Fibroblast of lung (primary cell): Measurements from ENCODE around the gene GALNT2. TPM values are rescaled to one million over a fixed set of nuclear protein-coding genes. Genes with fewer than 3 reads are reported as not detected.

Experiments used
- DNase-seq, 2 donors: peaks; one replicate each; pipeline versions ENCODE4 v3.0.0 to v3.0.0-alpha.2; 2010; ENCODE audit warnings: low read depth in 2 of 2
- H2AFZ ChIP-seq: 2 replicates; pipeline ENCODE4 v1.5.1; 2012; ENCODE audit warnings: low read length, control low read depth, inconsistent platforms
- H3K27ac ChIP-seq: 2 replicates; pipeline ENCODE4 v1.5.1; 2011; ENCODE audit warnings: low read length, control low read depth; ENCODE audit not compliant: insufficient read depth
- H3K27me3 ChIP-seq: 2 replicates; pipeline ENCODE4 v1.5.1; 2011; ENCODE audit warnings: mild to moderate bottlenecking, low read length; ENCODE audit not compliant: control insufficient read depth, insufficient read depth
- H3K36me3 ChIP-seq: 2 replicates; pipeline ENCODE4 v1.5.1; 2011; ENCODE audit warnings: low read length; ENCODE audit not compliant: control insufficient read depth, insufficient read depth
- H3K4me1 ChIP-seq: 2 replicates; pipeline ENCODE4 v1.5.1; 2011; ENCODE audit warnings: low read length; ENCODE audit not compliant: control insufficient read depth, insufficient read depth; ENCODE audit errors: extremely low read depth
- H3K4me2 ChIP-seq: 2 replicates; pipeline ENCODE4 v1.5.1; 2011; ENCODE audit warnings: low read length, control low read depth; ENCODE audit not compliant: insufficient read depth; ENCODE audit errors: extremely low read depth
- H3K4me3 ChIP-seq, 4 experiments: fragments of 200-600 bp in 1 of 4; sonication (generic) in 1 of 4; replicated peaks in 1 of 4; 2 replicates each; pipeline ENCODE4 v1.5.1; 2011 to 2016; ENCODE audit warnings: low read length in 4 of 4, low read depth in 3 of 4, mild to moderate bottlenecking in 3 of 4, control low read depth in 2 of 4, inconsistent platforms in 1 of 4, mixed read lengths in 1 of 4; ENCODE audit not compliant: insufficient read depth in 1 of 4; ENCODE audit errors: control extremely low read depth in 1 of 4
- H3K79me2 ChIP-seq: 2 replicates; pipeline ENCODE4 v1.5.1; 2012; ENCODE audit warnings: mild to moderate bottlenecking, low read length, inconsistent platforms; ENCODE audit not compliant: control insufficient read depth, insufficient read depth
- H3K9ac ChIP-seq: 2 replicates; pipeline ENCODE4 v1.5.1; 2011; ENCODE audit warnings: mild to moderate bottlenecking, low read length, control low read depth; ENCODE audit not compliant: insufficient read depth
- H3K9me3 ChIP-seq: 2 replicates; pipeline ENCODE4 v1.5.1; 2012; ENCODE audit warnings: low read depth, low read length; ENCODE audit not compliant: control insufficient read depth, insufficient read depth
- H4K20me1 ChIP-seq: 2 replicates; pipeline ENCODE4 v1.5.1; 2011; ENCODE audit warnings: low read length; ENCODE audit not compliant: control insufficient read depth, insufficient read depth; ENCODE audit errors: extremely low read depth
- EZH2 ChIP-seq: IDR thresholded peaks from 2 replicates; pipeline ENCODE4 v1.5.1; 2012; ENCODE audit warnings: low read length, control low read depth, mild to moderate bottlenecking; ENCODE audit errors: missing control alignments
- polyA plus RNA-seq, 2 donors: library from polyadenylated mRNA; depleted of rRNA in 1 of 2; stranded (reverse) in 1 of 2; unstranded in 1 of 2; fragments of >200 nt; gene quantifications; 2 replicates each; pipeline ENCODE4 v1.2.1, GENCODE V29; 2011 to 2012; ENCODE audit warnings: missing spikeins in 1 of 2
- total RNA-seq: library from RNA; depleted of rRNA; stranded (reverse); fragments of >200 nt; gene quantifications from 2 replicates; pipeline ENCODE4 v1.2.1, GENCODE V29; 2014
- TF ChIP-seq, protein P1 (sequence below), 2 donors: IDR thresholded peaks in 1 of 2; conservative IDR thresholded peaks in 1 of 2; 1 replicate in 1 of 2; 2 replicates in 1 of 2; pipeline ENCODE4 v1.5.1; 2011 to 2012; ENCODE audit warnings: low read length in 2 of 2, control low read depth in 1 of 2, inconsistent platforms in 1 of 2, low read depth in 1 of 2, mild to moderate bottlenecking in 1 of 2

GALNT2 gene
- total and polyA plus RNA-seq, 2 donors (not counting 1 experiment from before 2014, with no cell fraction given), result 106 to 115 TPM

DNA sequence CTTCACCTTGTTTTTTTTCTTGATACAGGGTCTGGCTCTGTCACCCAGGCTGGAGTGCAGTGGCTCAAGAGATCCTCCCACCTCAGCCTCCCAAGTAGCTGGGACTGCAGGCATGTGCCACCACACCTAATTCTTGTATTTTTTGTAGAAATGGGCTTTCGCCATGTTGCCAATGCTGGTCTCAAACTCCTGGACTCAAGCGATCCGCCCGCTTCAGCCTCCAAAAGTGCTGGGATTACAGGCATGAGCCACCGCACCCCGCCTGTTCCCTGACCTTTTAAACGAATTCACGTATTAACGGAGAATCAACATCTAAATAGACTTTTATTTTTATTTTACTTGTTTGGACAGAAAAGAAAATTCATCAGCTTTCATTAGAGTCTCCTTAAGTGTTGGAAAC, 254.3 kb downstream of the GALNT2 start:
- H3K4me1 ChIP-seq, result no peaks in the 10 kb centered on the region
- no peak for TF ChIP-seq EZH2
- TF ChIP-seq, protein P1, sequence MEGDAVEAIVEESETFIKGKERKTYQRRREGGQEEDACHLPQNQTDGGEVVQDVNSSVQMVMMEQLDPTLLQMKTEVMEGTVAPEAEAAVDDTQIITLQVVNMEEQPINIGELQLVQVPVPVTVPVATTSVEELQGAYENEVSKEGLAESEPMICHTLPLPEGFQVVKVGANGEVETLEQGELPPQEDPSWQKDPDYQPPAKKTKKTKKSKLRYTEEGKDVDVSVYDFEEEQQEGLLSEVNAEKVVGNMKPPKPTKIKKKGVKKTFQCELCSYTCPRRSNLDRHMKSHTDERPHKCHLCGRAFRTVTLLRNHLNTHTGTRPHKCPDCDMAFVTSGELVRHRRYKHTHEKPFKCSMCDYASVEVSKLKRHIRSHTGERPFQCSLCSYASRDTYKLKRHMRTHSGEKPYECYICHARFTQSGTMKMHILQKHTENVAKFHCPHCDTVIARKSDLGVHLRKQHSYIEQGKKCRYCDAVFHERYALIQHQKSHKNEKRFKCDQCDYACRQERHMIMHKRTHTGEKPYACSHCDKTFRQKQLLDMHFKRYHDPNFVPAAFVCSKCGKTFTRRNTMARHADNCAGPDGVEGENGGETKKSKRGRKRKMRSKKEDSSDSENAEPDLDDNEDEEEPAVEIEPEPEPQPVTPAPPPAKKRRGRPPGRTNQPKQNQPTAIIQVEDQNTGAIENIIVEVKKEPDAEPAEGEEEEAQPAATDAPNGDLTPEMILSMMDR (conservative IDR thresholded peaks at IDR 0.05 in 1 of 2, IDR thresholded peaks at IDR 0.05 in 1 of 2; ENCODE audit: low read depth in 1 of 2, low read length in 2 of 2), result no peak
- no peaks in the 10 kb centered on the region for H3K36me3 ChIP-seq
- no peak overlapping the region for H3K9ac ChIP-seq
- no peaks in the 10 kb centered on the region for H3K79me2 ChIP-seq
- H3K27me3 ChIP-seq, result no peaks in the 10 kb centered on the region
- H3K27ac ChIP-seq, result no peak overlapping the region
- no peaks in the 10 kb centered on the region for H4K20me1 ChIP-seq
- H3K9me3 ChIP-seq, result no peaks in the 10 kb centered on the region
- no peak overlapping the region for H3K4me3 ChIP-seq
- H3K4me2 ChIP-seq, result no peak overlapping the region
- DNase-seq, result no peak
- H2AFZ ChIP-seq, result no peak overlapping the region

DNA sequence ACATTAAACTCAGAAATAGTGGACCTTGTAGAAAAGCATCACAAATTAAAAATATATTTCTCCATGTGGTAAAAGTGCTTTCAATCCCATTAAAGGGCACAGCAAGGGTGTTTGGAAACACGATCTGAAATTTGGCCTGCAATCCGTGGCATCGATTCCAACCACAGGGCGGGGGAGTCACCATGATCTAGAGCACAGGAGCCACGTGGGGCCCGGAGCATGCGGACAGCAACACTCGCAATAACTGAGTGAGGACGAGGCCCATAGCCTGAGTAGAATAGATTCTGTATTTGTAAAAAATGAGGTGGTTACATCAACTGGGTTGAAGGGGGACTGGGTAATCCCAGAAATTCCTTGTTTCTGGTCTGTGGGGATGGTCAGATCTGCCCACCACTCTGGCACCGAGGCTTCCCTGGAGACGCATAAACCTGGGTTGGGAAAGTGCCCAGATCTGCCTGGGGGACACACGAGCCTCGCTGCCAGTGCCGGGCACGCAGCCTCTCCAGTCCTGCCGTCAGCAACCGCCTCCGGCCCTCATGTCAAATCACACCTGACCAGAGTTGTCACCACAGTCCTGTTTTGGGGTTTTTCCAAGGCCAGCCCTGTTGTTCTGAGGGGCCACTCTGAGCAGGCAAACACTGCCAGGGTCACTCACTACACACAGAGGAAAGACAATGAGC, 254.8 kb downstream of the GALNT2 start:
- Histone ChIP-seq H4K20me1 (no peaks in the 10 kb centered on the region), H3K4me2 (no peak overlapping the region), H3K79me2 (no peaks in the 10 kb centered on the region), H3K4me1 (no peaks in the 10 kb centered on the region), H3K36me3 (no peaks in the 10 kb centered on the region), H3K4me3 (no peak overlapping the region), H3K9ac (no peak overlapping the region), H3K27ac (no peak overlapping the region), H3K9me3 (no peaks in the 10 kb centered on the region), H3K27me3 (no peaks in the 10 kb centered on the region), H2AFZ (no peak overlapping the region)
- TF ChIP-seq, protein P1 (conservative IDR thresholded peaks at IDR 0.05 in 1 of 2, IDR thresholded peaks at IDR 0.05 in 1 of 2; ENCODE audit: low read depth in 1 of 2, low read length in 2 of 2), result no peak
- no peak for TF ChIP-seq EZH2
- DNase-seq, result no peak

DNA sequence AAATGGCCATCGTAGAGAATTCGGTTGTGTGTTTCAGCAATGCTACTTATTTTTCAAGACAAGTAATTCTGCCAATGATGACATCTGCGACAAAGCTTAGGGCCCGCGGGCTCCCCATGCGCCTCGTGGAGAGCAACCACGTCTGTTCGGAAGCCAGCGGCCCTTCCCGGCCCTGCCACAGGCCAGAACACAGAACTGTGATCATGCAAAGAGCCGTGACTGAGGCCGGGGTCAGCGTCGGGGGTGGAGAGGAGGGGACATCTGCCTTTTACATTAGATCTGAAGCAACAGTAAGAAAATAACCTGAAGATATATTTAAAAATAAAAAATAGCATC, 255.4 kb downstream of the GALNT2 start:
- H3K4me2 ChIP-seq, result no peak overlapping the region
- TF ChIP-seq, protein P1 (conservative IDR thresholded peaks at IDR 0.05 in 1 of 2, IDR thresholded peaks at IDR 0.05 in 1 of 2; ENCODE audit: low read depth in 1 of 2, low read length in 2 of 2), result no peak
- TF ChIP-seq EZH2, result no peak
- H3K9ac ChIP-seq, result no peak overlapping the region
- H2AFZ ChIP-seq, result no peak overlapping the region
- no peaks in the 10 kb centered on the region for H3K4me1 ChIP-seq
- no peaks in the 10 kb centered on the region for H3K79me2 ChIP-seq
- H4K20me1 ChIP-seq, result no peaks in the 10 kb centered on the region
- H3K9me3 ChIP-seq, result no peaks in the 10 kb centered on the region
- no peak for DNase-seq
- H3K27me3 ChIP-seq, result no peaks in the 10 kb centered on the region
- no peak overlapping the region for H3K27ac ChIP-seq
- no peaks in the 10 kb centered on the region for H3K36me3 ChIP-seq
- no peak overlapping the region for H3K4me3 ChIP-seq
